Activated naive CD4-positive, alpha-beta T cell (primary cell): Measurements from ENCODE around the gene CAMKMT.

Source experiments
- DNase-seq, 4 experiments: peaks; one replicate each; lab custom pipeline; 2025; lab: John Stamatoyannopoulos, UW

Gene CAMKMT

DNA sequence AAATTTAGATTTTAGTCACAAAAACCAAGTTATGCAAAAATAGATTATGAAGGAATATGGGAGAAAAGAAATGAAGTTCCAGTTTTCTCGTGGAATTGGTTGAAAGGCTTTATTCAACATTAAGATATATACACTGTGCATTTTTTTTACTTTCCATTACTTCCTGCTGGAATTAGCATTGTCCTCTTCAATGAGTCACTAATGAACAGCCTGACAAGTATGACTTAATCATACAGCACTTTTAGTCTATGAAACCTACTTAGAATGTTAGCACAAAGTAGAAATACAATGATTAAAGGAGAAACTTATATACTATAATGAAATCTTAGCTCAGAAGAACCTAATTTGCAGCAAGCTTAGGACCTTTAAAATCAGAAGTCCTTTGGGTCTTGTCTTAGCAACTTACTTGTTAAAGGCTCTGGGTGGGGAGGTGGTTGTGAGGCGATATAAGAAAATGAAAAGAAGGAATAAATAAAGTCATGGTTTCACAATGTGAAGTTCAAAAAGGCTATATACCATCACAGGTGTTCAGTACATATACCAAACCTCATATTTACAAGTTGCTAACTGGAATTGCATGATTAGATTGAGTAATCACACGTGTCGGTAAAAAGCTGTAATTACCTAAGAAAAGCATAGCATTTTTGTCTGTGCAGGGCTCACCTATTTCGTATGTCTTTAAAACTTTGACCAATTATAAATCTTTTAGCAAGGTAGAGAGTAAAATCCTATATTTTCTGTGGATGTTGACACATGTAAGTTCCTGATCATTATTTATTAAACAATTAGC is 236.8 kb downstream of the CAMKMT start:
- no peak for DNase-seq

DNA sequence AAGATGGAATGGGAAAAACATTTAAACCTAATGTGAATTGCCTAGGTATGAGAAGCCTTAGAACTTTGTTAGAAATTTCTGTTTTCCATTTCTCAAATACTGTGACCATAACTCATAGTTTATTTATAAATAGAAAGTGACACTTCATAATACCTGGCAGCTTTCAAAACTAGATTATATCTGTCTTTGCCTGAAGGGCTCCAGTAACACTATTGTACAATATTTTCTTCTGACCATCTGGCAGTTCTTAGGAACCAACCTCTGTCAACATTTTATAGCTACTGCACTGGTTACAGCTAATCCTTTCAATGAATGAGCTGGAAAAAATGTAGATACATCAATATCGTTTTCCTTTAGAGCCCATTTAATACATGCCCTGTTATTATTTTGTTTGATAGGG is 237.4 kb downstream of the CAMKMT start:
- DNase-seq = no peak

DNA sequence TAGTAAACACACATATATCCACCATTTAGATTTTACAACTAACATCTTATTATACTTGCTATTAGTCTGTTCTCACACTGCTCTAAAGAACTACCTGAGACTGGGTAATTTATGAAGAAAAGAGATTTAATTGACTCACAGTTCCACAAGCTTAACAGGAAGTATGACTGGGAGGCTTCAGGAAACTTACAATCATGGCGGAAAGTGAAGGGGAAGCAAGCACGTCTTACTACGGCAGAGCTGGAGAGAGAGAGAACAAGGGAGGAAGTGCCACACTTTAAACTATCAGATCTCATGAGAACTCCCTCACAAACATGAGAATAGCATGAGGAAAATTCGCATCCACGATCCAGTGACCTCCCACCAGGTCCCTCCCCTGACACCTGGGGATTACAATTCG is 240.7 kb downstream of the CAMKMT start:
- DNase-seq = no peak

DNA sequence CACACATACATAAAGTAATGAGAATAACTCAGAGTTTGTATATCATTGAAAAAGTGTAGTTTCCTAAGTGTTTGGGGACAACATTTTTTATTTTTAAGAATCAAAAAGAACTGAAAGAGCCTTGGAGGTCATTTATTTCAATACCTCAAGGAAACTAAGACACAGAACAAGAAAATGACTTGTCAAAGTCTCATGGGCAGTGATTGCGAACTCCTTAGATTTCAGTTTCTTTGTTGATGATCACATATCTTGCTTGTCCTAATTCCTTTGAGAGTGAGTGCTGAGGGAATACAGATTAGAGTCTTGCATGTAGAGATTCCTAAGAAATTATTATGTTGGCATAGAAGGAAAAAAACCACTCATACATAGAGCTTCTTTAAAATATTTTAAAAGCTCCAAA is 243.8 kb downstream of the CAMKMT start:
- no peak for DNase-seq

DNA sequence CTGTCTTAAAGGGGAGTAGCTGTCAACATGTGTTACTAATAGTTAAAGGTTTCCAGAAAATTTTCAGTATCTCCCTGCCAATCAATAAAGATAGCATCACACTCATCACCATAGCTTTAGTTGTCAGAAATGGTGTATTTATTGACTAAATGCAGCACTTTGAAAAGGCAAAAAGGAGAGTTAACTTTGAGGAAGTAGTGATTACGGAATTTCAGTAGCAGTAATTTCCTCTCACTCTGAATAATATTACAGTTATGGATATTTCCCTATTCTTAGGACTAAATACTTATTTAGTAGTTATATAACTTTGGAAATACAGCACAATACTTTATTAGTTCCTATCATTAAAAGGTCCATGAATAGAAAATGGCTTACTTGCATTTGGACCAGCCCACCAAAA is 250.5 kb downstream of the CAMKMT start:
- DNase-seq = no peak

DNA sequence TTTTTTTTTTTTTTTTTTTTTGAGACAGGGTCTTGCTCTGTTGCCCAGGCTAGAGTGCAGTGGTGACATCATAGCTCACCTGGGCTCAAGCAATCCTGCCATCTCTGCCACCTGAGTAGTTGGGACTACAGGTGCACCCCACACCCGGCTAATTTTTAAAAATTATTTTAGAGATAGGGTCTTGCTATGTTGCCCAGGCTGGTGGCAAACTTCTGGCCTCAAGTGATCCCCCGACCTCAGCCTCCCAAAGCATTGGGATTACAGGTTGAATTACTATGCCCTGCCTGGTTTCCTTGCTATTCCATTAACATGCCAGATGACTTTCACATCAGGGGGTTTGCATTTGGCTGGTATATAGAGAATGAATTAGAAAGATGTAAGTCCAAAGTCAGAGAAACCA is 253.2 kb downstream of the CAMKMT start:
- DNase-seq = no peak

DNA sequence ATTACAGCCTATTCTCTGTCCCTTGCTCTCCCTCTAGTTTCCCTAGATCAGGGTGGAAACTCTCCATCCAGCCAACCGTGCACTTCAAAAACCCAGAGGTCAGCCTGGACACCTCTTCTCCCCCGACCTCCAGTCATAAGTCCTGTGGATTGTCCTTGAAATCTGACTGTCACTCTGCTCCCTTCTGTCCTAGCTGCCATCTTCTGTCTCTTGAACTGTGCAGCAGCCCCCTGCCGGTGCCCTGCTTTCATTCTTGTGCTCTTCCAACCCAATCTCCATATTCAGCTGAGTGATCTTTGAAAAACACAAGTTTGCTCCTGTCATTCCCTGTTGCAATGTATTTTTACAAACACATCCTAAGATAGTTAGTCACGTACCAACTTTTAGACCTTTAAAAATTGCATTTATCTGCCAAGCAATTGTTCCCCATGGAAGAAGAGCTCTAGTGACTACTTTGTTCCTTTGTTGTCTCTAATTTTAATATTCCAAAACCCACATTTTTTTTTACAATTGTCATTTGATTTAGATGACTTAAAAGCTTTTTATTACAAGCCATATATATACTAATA is 254.3 kb downstream of the CAMKMT start:
- no peak for DNase-seq

DNA sequence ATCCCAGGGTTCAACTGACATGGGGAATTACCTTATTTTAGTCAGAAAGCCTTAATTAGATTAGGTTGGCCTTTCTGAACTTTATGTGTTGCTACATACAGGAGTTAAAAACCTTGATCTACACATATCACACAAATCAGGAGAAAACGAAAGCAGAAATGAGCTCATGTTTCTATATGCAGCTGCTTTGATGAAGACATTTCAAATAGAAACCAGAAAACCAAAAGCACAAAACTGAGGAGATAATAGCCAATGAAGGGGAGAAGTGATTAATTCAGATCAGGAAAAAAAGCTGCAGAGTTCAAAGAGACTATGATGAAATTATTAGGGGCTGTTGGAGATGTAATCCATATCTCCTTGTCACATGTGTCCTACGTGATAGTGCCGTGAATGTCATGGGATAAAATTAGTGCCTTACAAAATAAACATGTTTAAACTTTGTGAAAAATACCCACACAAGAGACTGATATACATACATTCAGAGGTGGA is 255.0 kb downstream of the CAMKMT start:
- no peak for DNase-seq

DNA sequence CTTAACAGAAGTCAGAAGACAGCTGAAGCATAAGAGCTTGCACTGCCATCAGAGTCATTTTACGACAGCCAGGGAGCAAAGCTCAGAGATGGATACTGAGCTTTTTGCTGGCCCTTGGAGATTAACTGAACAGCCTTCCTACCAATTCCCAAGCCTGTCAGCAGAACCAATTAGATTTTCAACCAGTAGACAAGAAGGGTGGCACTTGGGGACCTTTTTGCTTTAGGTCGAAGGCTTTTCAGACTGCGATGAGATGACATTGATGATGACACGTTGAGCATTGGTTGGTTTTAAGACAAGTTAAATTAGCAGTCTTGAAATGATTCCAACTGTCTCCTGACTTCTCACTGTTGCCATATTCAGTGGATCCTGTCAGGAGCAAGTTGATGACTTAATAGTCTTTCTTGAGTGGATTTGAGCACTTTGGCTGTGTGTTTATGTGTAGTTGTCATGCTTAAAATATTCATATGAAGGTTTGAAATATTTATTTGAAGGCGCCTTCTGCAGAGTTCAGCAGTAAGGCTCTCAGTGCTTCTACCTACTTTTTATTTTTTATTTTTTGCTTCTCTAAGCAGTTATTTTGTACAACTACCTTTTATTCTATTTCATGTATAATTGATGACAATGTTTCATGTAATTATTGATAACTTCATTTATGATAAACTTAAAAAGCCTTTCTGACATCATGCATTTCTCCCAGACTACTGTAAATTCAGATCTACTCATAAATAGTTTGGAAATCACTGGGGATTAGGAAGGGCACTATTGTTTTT is 256.7 kb downstream of the CAMKMT start:
- DNase-seq = no peak

DNA sequence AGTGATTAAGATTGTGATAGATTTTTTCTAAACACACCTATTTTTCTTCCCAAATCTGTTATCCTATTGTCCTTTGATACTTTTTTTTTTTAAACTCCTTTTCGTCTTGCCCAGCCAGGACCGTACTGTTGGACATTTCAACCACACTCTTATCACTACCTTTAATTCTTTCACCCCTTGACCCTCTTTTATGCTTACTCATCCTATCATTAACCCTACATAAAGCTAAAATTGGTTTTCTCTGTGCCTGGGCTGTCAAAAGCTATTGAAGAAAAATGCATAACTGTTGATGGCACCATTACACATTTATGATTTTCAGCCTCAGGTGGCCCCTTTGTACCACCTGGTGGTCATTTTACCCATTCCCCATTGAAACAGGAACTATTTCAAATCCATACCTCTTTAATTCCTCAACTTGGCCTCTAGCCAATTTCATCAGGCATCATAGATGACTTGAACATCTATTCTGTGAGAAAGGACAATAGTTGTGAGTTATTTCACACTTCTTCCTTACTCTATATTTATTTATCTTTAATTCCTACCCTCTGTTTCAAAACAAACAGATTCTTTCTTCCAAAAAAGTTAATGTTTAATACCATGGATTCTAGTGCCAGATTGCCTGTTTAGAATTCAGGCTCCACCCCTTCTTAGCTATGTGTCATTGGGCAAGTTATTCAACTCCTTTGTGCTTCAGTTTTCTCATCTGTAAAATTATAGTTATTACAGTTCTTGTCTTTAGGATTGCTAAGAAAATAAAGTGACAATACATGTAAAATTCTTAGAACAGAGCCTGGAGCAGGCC is 258.6 kb downstream of the CAMKMT start:
- no peak for DNase-seq

DNA sequence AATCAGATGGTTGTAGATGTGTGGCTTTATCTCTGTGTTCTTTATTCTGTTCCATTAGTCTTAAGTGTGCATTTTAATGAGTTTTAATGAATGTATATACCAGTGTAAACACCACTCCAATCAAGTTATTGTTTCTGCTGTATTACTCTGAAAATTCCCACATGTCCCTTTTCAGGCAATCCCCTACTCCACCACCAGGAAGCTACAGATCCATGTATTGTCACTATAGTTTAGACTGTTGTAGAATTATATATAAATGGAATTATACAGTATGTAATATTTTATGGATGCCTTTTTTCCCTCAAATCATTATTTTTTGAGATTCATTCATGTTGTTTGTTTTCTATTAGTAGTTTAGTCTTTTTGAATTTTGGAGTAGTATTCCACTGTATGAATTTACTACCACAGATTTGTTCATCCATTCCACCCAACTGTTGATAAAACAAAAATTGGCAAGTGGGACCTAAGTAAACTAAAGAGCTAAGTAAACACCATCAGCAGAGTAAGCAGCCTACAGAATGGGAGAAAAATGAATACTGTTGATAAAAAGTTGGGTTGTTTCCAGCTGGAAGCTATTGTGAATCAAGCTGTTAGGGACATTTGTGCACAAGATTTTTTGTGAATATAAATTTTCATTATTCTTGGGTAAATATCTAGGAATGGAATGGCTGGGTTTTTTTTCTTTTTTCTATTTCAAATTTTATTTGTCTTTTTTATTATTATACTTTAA is 262.0 kb downstream of the CAMKMT start:
- no peak for DNase-seq

DNA sequence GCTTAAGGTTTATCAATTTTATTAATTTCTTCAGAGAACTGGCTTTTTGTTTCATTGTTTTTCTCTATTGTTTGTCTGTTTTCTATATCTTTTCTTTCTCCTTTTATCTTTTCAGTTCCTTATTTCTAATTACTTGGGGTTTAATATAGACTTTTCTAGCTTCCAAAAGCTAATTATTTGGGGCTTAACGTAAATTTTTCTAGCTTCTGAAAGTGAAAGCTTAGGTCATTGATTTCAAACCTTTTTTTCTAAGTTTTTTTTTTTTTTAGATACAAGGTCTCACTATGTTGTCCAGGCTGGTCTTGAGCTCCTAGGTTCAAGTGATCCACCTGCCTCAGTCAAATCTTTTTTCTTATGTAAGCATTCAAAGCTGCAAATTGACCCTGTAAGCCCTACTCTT is 266.6 kb downstream of the CAMKMT start:
- DNase-seq = no peak

DNA sequence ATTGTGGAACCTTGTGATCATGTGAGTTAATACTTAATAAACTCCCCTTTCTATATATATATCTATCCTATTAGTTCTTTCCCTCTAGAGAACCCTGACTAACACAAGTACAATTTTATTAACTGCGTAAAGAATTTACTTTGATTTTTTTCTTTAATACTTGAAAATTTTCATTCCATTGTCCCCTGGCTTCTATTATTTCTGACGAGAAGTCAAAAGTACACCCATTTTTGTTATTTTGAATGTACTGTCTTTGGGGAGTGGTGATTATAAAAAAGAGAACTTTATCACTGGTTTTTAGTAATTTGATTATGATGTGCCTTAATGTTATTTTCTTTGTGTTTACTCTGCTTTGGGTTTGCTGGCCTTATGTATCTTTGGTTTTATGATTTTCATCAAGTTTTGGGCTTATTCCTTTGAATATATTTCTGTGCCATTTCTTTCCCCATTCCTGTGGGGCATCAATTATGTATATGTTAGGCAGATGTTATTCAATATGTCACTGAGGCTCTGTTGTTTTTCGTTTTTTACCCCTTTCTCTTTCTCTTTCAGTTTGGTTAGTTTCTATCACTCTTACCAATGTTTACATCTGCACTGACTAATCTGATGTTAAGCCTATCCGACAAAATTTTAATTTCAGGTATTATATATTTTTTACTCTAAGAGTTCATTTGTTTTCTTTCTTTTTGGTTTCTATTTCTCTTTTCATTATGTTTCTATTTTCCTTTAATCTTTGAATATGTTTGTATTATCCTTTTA is 271.4 kb downstream of the CAMKMT start:
- no peak for DNase-seq

DNA sequence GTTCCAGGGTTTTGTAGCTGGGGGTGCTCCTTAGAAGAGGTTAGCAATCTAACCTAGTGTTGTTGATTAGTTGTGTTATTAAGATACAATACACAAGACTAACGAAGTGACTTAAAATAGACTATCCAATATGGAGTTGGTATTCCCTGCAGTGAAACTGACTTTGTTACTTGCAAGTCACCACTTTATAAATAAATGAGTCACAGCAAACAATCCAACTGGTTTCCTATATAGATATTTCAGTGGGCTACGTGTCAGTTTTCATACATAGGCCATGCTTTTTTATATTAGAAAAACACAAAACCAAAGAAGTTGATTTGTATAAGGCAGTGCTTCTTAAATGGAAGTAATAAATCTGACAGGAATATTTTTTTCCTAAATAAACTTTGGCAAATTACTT is 274.0 kb downstream of the CAMKMT start:
- DNase-seq = no peak

DNA sequence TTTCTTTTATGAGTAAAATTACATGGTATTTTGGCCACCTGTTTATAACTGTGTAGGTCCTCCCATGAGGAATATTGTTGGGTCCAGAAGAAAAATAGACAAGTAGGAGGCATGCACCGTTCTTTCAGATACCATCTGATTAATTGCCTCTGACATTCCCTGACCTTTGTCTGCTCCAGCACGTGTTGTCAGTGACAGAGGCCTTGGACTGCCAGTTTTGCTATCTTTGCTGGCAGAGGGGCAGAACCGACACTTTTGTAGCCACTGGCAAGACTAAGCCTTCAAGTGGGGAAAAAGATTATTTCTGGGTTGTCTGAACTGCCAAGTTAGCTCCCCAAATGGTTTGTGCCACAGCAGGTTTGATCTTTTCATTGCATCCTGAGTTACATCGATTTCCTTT is 276.9 kb downstream of the CAMKMT start:
- DNase-seq = no peak

DNA sequence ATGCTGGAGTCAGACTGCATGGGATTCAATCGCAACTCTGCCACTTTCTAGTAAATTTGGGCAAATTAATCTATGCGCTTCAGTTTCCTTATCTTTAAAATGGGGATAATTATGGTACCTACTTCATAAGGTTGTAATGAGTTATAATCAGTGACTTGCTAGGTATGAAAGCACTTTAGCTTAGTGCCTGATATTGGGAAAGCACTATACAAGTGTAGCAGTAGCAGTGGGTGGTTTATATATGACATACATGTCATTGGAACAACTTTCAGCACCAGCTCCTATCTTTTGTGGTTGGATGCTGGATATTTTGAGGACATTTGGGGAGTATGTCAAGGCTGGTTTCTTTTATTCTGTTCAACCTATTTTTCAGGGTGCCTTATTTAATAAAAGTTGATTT is 277.7 kb downstream of the CAMKMT start:
- DNase-seq = no peak

DNA sequence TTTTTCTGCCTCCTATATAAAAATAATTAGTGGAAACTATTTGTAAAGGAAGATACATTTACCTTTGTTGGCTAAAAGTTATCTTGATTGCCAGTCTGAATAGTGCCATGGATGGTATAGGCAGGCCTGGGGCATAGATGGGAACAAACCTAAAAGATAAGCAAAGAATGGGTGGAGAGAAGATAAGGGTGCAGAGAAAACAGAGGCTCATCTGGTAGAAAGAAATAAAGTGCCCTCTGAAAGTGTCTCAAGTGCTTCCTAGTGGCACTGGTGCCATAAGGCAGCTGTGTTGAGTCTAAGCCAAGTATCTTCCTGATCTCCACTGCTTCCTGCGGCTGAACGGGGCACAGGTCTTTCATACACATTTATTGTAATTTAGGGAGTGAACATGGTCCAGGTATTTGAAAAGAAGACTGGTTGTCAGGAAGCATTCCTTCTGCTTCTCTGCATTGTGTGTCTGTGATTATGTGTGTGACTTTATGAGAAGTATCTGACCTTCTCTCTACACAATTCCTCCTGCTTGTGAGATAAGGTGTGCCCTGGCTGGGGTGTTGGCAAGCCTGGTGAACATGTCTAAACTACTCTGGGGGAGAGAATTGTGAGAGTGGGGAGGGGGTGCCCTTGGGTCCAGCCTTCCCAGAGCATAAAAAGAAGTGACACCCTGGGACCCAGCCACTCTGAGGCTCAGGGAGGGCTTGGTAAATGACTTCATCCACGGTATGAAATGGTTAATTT is 280.5 kb downstream of the CAMKMT start:
- DNase-seq = no peak

DNA sequence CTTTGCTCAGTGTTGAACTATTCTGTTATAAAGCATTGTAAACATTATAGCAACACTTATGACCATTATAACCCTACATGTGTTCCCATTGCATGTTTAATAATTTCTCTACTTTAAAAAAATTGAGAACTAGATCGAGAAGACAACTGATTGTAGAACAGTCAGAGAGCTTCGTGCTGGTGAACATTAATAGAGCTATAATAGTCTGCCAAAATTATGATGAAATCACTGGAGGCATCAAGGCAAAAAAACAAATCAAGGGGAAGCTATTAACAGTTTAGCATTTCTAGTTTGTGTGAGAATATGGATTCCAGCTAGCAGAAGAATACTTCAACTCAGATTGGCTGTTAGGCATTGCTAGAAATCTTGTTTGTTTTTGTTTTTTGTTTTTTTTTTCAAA is 284.2 kb downstream of the CAMKMT start:
- no peak for DNase-seq

DNA sequence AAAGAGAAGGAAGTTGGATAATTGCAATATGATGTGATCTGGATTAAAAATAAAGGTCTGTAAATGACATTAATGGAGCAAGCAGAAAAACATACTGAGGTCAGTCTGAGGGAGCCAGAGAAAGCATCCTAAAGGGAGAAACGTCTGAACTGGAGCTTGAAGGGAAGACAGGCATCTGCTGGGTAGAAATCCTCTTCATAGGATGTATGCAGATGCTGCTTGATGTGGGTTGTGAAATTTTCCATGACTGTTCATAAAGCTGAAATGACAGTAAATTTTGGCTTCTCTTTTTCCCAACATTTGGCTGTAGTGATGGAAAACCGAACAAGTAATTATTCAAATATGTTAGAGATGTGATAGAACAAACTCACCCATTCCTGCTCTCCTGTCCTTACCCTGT is 287.6 kb downstream of the CAMKMT start:
- DNase-seq = no peak

DNA sequence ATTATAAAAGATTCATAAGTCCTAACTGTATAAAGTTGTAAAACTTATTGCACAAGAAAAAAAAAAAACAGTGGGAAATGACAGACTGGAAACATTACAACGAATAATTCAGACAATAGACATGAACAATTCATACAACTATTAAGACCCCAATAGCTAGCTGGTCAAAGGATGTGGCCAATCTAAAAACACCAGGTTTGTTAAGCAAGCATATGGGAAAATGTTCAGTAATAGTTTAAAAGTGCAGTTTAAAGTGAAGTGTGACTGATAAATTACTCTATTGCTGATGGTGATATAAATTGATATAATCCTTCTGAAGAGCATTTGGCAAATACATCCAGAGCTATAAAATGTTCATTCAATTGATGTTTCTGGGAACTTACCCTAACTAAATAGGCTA is 289.0 kb downstream of the CAMKMT start:
- no peak for DNase-seq
